ENCODE measurements around the gene TMC1.

Gene TMC1

GRCh38 chr9:72529531-72529930 is 8.1 kb downstream of the TMC1 start:
- no peak for TF ChIP-seq CTCF (conservative IDR thresholded peaks at IDR 0.05)
- peak overlapping the region; percentile 99 for H3K27ac ChIP-seq

DNA sequence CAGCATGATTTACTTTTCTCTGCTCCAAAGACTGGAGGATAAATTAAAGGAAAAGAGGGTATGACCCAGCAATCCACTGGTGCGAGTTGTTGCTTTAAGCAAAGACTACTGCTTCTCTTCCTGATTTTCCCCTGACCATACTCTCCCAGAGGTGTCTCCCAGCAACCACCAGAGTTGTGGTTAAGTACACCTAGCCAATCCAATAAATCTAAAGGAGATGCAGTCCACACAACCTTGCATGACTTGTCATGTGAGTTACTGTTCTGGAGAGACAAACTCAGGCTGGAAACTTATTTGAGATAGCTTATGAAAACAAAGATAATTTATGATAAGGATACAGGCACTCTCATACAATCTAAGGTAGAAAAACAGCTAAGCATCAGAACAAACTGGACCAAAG is 11.9 kb downstream of the TMC1 start:
- TF ChIP-seq CTCF (conservative IDR thresholded peaks at IDR 0.05) = no peak
- peak overlapping the region; percentile 96 for H3K27ac ChIP-seq

- H3K27ac ChIP-seq = peak overlapping the region; percentile 96
- no peak for TF ChIP-seq CTCF (conservative IDR thresholded peaks at IDR 0.05)
Observed at GRCh38 chr9:72534931-72535330, 13.5 kb downstream of the TMC1 start.

DNA sequence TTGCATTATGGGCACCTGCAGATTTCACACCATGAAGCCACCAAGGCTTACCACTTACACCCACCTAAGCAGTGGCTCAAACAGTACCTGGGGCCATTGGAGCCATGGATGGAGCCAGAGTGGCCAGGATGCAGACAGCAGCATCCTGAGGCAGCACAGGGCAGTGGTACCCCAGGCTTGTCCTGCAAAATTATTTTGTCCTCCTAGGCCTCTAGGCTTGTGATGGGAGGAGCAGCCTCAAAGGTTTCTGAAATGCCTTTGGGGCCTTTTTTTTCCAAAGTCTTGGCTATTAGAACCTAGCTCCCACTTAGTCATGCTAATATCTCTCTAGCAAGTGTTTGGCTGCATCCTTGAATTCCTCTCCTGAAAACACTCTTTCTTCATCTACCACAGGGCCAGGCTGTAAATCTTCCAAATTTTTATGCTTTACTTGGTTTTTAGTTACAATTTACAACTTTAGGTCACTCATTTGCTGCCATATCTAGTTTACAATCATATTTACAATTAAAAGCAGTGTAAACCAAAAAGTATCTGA is 15.7 kb downstream of the TMC1 start:
- no peak for TF ChIP-seq CTCF (conservative IDR thresholded peaks at IDR 0.05)
- peak overlapping the region; percentile 96; the same call in 1 of the 2 replicates for H3K27ac ChIP-seq

DNA sequence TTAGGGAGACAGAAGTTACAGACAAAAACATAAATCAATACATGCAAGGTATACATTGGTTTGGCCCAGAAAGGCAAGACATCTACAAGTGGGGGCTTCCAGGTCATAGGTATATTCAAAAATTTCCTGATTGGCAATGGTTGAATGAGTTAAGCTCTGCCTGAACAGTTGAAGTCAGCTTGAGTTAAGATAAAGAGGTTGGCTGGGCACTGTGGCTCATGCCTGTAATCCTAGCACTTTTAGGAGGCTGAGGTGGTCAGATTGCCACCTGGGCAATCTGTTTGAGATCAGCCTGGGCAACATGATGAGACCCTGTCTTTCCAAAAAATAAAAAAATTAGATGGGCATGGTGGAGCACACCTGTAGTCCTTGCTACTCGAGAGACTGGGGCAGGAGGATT is 16.3 kb downstream of the TMC1 start:
- H3K27ac ChIP-seq = no peak overlapping the region
- no peak for TF ChIP-seq CTCF (conservative IDR thresholded peaks at IDR 0.05)

DNA sequence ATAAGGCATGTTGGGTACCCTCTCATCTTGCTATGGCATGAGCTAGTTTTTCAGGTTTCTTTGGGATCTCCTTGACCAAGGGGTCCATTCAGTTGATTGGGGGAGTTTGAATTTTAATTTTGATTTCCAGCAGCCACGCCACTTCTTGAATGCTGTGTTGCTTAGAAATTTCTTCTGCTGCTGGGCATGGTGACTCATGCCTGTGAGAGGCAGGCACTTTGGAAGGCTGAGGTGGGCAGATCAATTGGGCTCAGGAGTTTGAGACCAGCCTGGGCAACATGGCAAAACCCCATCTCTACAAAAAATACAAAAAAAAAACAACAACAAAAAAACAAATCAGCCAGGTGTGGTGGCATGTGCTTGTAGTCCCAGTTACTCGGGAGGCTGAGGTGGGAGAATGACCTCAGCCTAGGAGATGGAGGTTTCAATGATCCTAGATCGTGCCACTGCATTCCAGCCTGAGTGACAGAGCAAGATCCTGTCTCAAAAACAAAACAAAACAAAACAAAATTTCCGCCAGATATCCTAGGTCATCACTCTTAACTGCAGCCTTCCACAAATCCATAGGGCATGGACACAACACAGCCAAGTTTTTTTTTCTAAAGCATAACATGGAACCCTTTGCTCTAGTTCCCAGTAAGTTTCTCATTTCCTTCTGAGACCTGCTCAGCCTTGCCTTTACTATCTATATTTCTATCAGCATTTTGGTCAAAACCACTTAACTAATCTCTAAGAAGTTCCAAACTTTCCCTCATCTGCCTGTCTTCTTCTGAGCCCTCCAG is 17.7 kb downstream of the TMC1 start:
- peak overlapping the region; percentile 80 for H3K27ac ChIP-seq
- TF ChIP-seq CTCF (conservative IDR thresholded peaks at IDR 0.05) = no peak

GRCh38 chr9:72539824-72540347 is 18.5 kb downstream of the TMC1 start:
- TF ChIP-seq CTCF (conservative IDR thresholded peaks at IDR 0.05) = no peak

More at GRCh38 chr9:72539824-72540347, 18.5 kb downstream of the TMC1 start:
- H3K27ac ChIP-seq = peak overlapping the region; percentile 80

All from VCaP (cell line).